SK-N-SH treated with all-trans-retinoic acid at 6 μM for 48 hours (cell line): ENCODE results near the gene EMX1.

Source experiments
- ATAC-seq: fragments of 200-7000 bp; cut with Tn5 transposase; 3 replicates; pipeline ENCODE4 v1.9.1; 2020; ENCODE audit warnings: mild to moderate bottlenecking, moderate library complexity
- ARNTL ChIP-seq: fragments of 450-650 bp; formaldehyde crosslinking; IDR thresholded peaks from 2 replicates; pipeline ENCODE4 v1.5.0; 2020; ENCODE audit warnings: low read depth, mild to moderate bottlenecking, moderate library complexity, borderline replicate concordance
- BACH2 ChIP-seq: fragments of 250-450 bp; sonication (Bioruptor Pico); IDR thresholded peaks from 2 replicates; pipeline ENCODE4 v1.9.0; 2021; ENCODE audit warnings: mild to moderate bottlenecking, borderline replicate concordance
- CREB5 ChIP-seq: fragments of 250-450 bp; sonication (Bioruptor Pico); IDR thresholded peaks from 2 replicates; pipeline ENCODE4 v1.5.1; 2020; ENCODE audit warnings: low read depth, mild to moderate bottlenecking, moderate library complexity
- CSDC2 ChIP-seq: fragments of 250-450 bp; sonication (Bioruptor Pico); IDR thresholded peaks from 2 replicates; pipeline ENCODE4 v1.5.0; 2020; ENCODE audit warnings: mild to moderate bottlenecking, moderate library complexity
- CSRNP3 ChIP-seq: fragments of 250-450 bp; sonication (Bioruptor Pico); IDR thresholded peaks from 2 replicates; pipeline ENCODE4 v1.5.1; 2021; ENCODE audit warnings: mild to moderate bottlenecking, moderate library complexity
- ESRRG ChIP-seq: fragments of 250-450 bp; sonication (Bioruptor Pico); IDR thresholded peaks from 2 replicates; pipeline ENCODE4 v1.6.1; 2021; ENCODE audit warnings: mild to moderate bottlenecking
- GLIS3 ChIP-seq: fragments of 250-450 bp; sonication (Bioruptor Pico); IDR thresholded peaks from 2 replicates; pipeline ENCODE4 v1.5.0; 2020; ENCODE audit warnings: mild to moderate bottlenecking, moderate library complexity
- ISL1 ChIP-seq: fragments of 250-450 bp; sonication (Bioruptor Pico); IDR thresholded peaks from 2 replicates; pipeline ENCODE4 v2.1.2; 2022; ENCODE audit warnings: mild to moderate bottlenecking, moderate library complexity
- OSR1 ChIP-seq: fragments of 250-450 bp; sonication (Bioruptor Pico); IDR thresholded peaks from 2 replicates; pipeline ENCODE4 v1.8.0; 2022; ENCODE audit warnings: moderate library complexity, mild to moderate bottlenecking, inconsistent platforms
- PATZ1 ChIP-seq: fragments of 250-450 bp; sonication (Bioruptor Pico); IDR thresholded peaks from 2 replicates; pipeline ENCODE4 v1.8.0; 2020; ENCODE audit warnings: mild to moderate bottlenecking, moderate library complexity, borderline replicate concordance
- POU6F1 ChIP-seq: fragments of 250-450 bp; sonication (Bioruptor Pico); IDR thresholded peaks from 2 replicates; pipeline ENCODE4 v1.8.0; 2021; ENCODE audit warnings: low read depth, mild to moderate bottlenecking, moderate library complexity, borderline replicate concordance
- PPARA ChIP-seq: fragments of 250-450 bp; sonication (Bioruptor Pico); IDR thresholded peaks from 2 replicates; pipeline ENCODE4 v1.5.0; 2020; ENCODE audit warnings: mild to moderate bottlenecking, borderline replicate concordance
- RARB ChIP-seq: fragments of 250-450 bp; sonication (Bioruptor Pico); IDR thresholded peaks from 2 replicates; pipeline ENCODE4 v1.8.0; 2021; ENCODE audit warnings: mild to moderate bottlenecking, moderate library complexity
- SNAI2 ChIP-seq: fragments of 250-450 bp; sonication (Bioruptor Pico); IDR thresholded peaks from 2 replicates; pipeline ENCODE4 v1.5.0; 2020; ENCODE audit warnings: mild to moderate bottlenecking, moderate library complexity
- TOX ChIP-seq: fragments of 250-450 bp; sonication (Bioruptor Pico); IDR thresholded peaks from 2 replicates; pipeline ENCODE4 v1.8.0; 2021; ENCODE audit warnings: mild to moderate bottlenecking, moderate library complexity, borderline replicate concordance
- ZC3H10 ChIP-seq: fragments of 250-450 bp; sonication (Bioruptor Pico); IDR thresholded peaks from 2 replicates; pipeline ENCODE4 v1.5.1; 2021; ENCODE audit warnings: mild to moderate bottlenecking, moderate library complexity
- ZFP3 ChIP-seq: fragments of 250-450 bp; sonication (Bioruptor Pico); IDR thresholded peaks from 2 replicates; pipeline ENCODE4 v1.5.0; 2020; ENCODE audit warnings: mild to moderate bottlenecking, moderate library complexity
- ZNF565 ChIP-seq: fragments of 450-650 bp; formaldehyde crosslinking; conservative IDR thresholded peaks from 2 replicates; pipeline ENCODE4 v1.5.0; 2020; ENCODE audit warnings: low read depth, mild to moderate bottlenecking, moderate library complexity
- ZNF70 ChIP-seq: fragments of 450-650 bp; formaldehyde crosslinking; IDR thresholded peaks from 2 replicates; pipeline ENCODE4 v1.5.0; 2020; ENCODE audit warnings: mild to moderate bottlenecking, moderate library complexity
- ZNF8 ChIP-seq: fragments of 450-650 bp; formaldehyde crosslinking; IDR thresholded peaks from 2 replicates; pipeline ENCODE4 v1.5.0; 2020; ENCODE audit warnings: mild to moderate bottlenecking, moderate library complexity

EMX1 gene

GRCh38 chr2:72945450-72946019 lies 28.2 kb downstream of the EMX1 start:
- ATAC-seq: no peak

GRCh38 chr2:72946466-72946865 lies 29.1 kb downstream of the EMX1 start:
- no peak for ATAC-seq
- TF ChIP-seq OSR1 (no peak), ZNF565 (no peak), ZNF70 (no peak), ZFP3 (CRISPR knock-in tag) (no peak), CSRNP3 (CRISPR knock-in tag) (no peak), GLIS3 (no peak), POU6F1 (no peak), ZC3H10 (CRISPR knock-in tag) (no peak), ISL1 (CRISPR knock-in tag) (no peak)

More at GRCh38 chr2:72945450-72946019, 28.2 kb downstream of the EMX1 start:
- no peak for TF ChIP-seq SNAI2 (CRISPR knock-in tag)
- TF ChIP-seq TOX (CRISPR knock-in tag): no peak
- TF ChIP-seq CREB5: no peak

- no peak for TF ChIP-seq PATZ1 (CRISPR knock-in tag)
- no peak for TF ChIP-seq BACH2 (CRISPR knock-in tag)
- no peak for TF ChIP-seq SNAI2 (CRISPR knock-in tag)
- no peak for TF ChIP-seq ZNF565
- TF ChIP-seq OSR1: no peak
- no peak for TF ChIP-seq CSRNP3 (CRISPR knock-in tag)
- TF ChIP-seq ZFP3 (CRISPR knock-in tag): no peak
- TF ChIP-seq PPARA (CRISPR knock-in tag): no peak
- TF ChIP-seq ESRRG: no peak
- TF ChIP-seq ZC3H10 (CRISPR knock-in tag): no peak
- TF ChIP-seq POU6F1: no peak
- no peak for TF ChIP-seq CREB5
- TF ChIP-seq ZNF8 (CRISPR knock-in tag): no peak
- TF ChIP-seq CSDC2 (CRISPR knock-in tag): no peak
- no peak for TF ChIP-seq GLIS3
- no peak for TF ChIP-seq ARNTL (CRISPR knock-in tag)
- no peak for TF ChIP-seq ISL1 (CRISPR knock-in tag)
- no peak for TF ChIP-seq RARB
- no peak for TF ChIP-seq TOX (CRISPR knock-in tag)
Measured at GRCh38 chr2:72947952-72948830, 30.9 kb downstream of the EMX1 start.

More at GRCh38 chr2:72947952-72948830, 30.9 kb downstream of the EMX1 start:
- ATAC-seq: no peak
